Measurements from ENCODE around the gene PPDPF.
A peak's percentile ranks its signal among the peaks of the same experiment; 100 is the strongest.
"Not testable (repeated sequence)": the region's sequence is repeated elsewhere in the genome, so short reads cannot be mapped to it uniquely, and the experiment has no call there.

The PPDPF gene, protein sequence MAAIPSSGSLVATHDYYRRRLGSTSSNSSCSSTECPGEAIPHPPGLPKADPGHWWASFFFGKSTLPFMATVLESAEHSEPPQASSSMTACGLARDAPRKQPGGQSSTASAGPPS

DNA sequence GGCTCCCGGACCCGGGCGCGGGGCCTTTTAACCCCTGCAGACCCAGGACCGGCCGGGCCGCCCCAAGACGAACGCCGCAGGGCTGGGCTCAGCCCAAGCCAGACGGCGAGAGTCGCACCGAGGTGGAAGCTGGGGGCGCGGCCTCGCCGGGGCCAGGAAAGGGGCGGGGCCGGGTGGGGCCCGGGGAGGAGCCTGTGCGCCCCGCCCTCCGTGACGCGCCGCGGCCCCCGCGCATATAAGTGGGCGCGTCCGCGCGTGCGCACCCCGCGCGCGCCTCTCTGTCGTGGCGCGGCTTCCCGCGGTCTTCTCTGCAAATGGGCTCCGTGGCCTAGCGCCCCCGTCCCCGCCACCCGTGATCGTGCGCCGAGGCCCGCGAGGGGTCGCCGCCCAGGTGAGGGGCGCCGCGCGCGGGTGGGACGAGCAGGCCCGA is at the start of gene PPDPF:
Gene PPDPF (plus strand): TSS at position 262 of the 430 bp plus-strand sequence. CDS start 544 bp downstream, outside the sequence.
- DNase-seq, result peak; percentile 49

DNA sequence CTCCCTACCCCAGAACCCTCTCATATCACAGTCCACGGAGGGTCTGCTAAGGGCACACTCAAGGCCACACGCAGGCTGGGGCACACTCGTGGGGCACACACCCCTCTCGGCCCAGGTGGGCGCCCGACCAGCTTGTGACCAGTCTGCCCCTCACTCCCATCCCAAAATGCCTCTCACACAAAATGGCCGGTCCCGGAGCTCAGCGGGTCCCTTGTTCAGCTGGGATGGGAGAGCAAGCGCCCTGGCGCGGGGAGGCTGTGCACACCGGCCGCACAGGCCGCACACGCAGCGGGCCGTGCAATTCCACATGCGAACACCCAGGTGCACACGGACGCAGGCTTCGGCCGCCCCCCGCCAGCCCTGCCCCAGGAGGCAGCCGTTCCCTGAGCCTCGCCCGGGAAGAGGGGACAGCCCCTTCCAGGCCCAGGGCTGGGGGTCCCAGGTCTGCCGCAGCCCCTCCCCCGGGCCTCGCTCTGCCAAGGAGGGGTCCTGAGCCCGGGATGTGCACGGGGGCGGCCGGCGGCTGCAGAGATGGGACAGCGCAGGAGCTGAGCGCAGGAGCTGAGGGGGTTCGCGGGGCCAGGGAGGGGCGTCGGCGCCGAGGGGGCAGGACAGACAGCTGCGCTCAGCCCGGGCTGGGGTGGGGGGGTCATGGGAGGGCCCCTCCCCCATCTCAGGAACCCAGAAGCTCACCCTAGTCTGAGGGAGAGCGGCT is 49.4 kb upstream of the PPDPF start:
- no peak for DNase-seq

DNA sequence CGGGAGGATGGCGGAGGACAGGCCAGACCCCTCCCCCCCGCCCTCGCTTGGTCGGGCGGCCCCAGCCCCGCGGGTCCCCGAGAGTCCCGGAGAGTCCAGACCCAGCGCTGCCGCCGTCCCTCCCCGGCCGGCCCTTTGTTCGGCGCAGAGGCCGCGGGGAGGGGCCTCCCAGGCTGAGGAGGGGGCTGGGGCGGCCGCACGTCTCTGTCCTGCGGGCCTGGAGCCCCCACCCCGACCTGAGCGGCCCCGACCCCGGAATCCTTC is 48.9 kb upstream of the PPDPF start:
- no peak for DNase-seq

DNA sequence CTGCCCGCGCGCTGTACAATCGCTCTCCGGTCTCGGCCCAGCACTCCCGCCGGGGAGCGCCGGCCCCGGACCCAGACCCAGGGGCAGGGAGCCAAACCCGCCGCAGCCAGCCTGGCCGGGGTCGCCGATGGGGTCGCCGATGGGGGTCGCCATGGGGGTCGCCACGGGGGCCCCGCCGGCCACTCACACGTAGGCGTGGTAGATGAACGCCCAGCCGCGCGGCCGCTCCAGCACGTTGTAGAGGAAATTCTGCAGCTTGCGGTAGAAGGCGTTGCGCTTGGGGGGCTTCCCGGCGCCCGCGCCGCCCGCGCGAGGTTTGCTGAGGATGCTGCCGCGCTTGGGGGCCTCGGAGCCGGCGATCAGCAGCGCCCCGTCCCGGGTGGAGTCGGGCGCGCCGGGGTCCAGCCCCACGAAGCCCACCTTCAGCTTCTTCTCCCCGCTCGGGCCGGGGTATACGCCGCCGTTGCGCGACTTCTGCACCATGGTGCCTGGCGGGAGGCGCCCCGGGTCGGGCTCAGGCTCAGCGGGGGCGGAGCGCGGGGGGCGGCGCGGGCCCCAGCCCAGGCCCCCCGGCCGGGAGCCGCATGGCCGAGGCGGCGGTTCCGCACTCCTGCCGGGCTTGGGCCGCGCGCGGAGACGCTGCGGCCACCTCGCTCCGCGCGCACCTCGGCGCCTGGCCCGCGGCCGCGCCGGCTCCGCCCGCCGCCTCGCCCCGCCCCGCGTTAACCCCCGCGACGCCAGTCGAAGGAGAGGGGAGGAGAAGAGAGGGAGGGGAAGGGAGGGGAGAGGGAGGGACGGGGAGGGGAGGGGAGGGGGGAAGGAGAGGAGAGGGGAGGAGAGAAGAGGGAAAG is 48.4 kb upstream of the PPDPF start, which contains the start of gene KCNQ2:
Gene KCNQ2 (minus strand): TSS at position 675 of the 851 bp plus-strand sequence. CDS start 192 bp downstream, at position 483.
- DNase-seq, result no peak

DNA sequence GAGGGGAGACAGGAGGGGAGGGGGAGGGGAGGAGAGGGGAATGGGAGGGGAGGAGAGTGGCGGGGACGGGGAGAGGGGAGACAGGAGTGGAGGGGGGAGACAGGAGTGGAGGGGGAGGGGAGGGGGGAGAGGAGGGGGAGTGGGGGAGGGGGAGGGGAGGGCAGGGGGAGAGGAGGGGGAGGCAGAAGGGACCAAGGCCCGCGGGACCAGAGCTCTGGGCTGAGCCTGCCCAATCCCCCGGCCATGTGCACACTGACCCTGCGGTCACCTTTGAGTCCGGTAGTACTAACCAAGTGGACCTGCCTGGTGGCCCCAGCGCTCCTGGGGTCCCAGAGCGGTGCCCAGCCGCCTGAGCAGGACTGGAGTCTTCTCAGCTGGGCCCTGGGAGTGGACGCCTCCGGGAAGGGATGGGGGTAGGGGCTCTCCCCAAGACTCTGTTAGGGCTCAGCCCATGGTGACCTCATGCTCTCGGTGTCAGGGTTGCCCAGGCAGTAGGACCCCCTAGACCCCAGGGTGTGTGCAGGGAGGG is 47.6 kb upstream of the PPDPF start:
- no peak for DNase-seq

DNA sequence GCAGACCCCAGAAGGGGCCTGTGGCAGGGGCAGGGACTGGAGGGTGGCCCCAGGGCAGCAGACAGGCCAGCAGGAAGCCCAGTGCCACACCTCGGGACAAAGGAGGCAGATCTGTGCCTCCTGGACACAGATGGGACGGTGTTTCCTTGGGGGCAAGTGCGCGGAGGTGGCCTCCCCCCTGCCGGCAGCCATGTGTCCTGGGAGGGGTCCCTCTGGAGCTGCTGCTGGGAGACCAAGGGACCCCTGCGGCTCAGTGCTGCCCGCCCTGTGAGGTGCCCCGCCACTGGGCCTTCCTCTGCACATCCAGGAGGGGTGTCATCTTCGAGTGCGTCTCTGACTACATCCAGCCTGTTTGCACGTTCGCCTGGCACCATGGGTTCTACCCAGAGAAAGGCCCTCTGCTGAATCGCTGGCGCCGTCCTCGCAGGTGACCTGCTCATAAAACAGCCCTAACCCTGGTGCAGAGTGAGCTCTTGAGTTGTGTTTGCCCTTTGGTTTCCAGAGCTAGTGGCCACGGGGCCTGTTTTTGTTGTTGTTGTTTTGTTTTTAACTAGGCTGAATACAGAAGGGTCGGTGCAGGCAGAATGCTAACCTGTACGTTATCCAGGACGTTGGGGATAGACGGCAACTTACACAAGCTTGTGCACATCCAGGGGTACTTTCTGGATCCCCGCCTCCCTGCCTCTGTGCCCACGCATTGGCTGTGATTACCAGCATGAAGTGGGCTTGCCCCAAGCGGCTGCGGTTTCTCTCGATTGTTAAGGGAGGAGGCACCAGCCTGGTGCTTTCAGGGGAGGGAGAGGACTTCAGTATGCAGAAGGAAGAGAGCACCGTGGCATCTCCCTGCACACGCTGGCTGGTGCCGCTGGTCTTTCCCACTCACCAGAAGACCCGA is 46.8 kb upstream of the PPDPF start:
- no peak for DNase-seq

DNA sequence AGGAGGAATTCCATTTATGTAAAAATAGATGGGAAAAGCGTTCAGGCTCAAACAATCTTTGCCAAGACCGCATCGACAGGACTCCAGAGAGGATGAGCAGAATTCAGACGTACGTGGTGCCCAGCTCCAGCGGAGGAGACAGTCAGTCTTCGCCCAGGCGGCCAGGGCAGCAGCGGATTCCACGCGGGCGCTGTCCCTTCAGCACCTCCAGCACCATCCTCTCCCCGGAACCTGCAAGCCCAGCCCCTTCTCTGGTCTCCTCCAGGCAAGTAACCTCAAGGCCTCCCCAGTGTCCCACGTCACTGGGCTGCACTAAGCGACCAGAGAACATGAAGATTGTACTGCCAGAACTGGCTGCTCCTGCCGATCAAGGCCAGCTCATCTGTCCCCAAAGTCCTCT is 45.4 kb upstream of the PPDPF start:
- DNase-seq, result no peak

DNA sequence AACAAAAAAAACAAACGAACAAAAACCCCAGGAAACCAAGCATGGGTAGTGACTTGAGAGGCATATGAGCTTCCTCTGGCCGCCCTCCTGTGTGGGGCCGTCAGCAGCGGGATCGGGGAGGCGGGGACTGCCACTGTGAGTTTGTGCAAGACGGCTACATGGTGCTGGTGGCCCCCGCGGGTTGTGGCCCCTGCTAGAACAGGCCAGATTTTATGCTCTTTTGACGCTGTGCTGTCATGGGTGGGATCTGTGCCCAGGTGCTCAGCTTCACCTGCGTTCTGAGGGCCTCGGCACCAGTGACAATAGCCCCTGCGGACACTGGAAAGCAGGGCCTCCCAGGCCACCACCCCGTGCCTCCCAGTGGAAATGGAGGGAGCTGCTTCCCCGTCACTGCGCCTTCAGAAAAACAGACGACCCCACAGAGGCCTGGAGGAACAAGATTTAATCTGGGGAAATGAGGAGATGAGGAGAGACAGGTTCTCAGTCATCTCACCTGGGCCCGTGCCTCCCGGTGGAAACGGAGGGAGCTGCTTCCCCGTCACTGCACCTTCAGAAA is 43.4 kb upstream of the PPDPF start:
- no peak for DNase-seq

DNA sequence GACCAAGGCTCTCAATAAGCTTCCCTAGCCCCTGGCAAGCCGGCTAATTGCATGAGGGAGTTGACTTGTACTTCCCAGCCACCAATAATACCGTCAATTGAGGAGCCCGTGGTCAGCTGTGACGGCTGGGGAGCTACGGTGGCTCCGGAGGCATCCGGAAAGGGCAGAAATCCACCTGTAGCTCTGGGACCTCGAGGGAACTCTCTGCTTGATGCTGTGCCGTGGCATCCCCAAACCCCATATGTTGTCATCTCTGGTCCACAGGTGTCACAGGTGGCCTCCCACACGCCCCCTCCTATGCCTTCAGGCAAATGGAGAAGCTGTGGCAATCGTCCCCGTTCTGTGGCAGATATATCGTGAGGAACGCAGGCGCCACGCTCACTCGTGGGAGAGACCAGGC is 42.6 kb upstream of the PPDPF start:
- no peak for DNase-seq

DNA sequence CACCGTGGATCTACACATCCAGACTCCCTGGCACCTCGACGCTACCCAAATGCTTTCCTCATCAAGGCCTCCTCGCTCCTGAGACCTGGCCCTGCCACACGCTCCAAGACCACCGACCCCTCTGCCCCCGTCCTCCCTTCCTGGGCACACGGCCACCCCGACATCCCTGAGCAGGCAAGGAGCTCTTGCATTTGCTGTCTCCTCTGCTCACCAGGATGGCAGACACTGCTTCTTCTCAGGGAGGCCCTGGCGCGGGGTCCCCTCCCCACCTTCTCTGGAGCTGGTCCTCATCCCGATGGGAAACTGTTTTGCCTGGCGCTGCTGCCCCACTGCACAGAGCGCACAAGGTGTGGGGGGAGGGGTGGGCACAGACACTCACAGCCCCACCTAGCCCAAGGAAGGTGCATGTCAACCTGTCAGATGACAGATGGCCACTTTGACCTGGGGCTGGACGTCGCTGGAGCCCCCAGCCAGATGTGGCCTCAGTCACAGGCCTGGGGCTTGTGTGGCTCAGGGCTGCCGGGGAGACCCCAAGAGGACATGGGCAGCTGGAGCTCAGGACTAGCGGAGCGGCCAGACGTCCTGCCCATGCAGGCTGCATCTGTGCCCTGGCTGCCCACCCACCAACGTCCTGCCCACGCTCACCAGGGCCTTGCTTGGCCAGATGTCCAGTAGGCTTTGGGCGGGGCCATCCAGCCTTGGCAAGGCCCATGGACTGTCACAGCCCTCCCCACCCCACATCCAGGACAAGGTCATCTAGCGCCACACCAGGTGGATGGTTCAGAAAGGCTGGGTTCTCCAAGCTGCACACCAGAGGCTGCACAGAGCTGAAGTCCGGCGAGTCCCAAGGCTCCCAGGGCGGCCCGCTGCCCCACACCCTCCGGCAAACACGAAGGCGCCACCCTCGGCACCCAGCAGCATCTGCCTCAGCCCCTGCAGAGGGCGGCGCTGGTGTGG is 41.9 kb upstream of the PPDPF start:
- DNase-seq, result no peak

DNA sequence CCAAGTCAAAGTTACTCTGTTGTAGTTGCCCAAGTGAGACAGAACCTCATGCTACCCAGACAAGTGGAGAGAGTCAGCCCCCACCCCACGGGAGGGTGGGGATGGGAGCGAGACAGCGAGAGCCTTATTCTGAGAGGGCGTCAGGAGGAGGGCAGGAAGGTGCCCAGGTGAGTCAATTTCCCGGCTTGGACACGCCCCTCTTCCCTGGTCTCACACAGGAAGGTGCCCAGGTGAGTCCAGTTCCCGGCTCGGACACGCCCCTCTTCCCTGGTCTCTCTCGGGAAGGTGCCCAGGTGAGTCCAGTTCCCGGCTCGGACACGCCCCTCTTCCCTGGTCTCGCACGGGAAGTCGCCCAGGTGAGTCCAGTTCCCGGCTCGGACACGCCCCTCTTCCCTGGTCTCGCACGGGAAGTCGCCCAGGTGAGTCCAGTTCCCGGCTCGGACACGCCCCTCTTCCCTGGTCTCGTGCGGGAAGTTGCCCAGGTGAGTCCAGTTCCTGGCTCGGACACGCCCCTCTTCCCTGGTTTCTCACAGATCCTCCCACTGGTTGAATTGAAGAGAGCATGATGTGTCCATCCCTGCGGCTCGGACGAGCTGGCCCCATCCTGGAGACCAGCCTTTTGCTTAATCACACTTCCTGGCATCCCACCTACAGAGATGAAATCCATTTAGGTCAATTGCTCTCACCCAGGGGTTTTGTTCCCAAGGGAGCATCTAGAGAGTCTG is 40.7 kb upstream of the PPDPF start:
- DNase-seq, result not testable (repeated sequence)

DNA sequence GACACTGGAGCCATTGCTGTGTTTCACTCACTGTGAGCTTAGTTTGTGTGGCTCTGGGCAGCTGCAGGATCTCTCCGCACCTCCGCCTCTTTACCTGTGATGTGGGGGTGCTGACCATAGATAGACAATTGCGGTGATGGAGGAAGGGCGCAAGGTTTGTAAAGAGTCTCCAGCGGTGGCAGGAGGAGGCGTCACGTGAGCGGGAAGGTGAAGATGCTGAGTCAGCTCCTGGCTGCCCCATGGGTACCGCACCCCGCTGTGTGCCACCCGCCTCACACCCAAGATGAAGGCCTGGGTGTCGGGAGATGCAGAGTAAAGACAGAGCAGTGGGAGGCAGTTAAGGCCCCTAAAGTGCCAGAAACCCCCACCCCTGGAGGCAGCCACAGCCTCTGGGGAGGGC is 39.1 kb upstream of the PPDPF start:
- no peak for DNase-seq

DNA sequence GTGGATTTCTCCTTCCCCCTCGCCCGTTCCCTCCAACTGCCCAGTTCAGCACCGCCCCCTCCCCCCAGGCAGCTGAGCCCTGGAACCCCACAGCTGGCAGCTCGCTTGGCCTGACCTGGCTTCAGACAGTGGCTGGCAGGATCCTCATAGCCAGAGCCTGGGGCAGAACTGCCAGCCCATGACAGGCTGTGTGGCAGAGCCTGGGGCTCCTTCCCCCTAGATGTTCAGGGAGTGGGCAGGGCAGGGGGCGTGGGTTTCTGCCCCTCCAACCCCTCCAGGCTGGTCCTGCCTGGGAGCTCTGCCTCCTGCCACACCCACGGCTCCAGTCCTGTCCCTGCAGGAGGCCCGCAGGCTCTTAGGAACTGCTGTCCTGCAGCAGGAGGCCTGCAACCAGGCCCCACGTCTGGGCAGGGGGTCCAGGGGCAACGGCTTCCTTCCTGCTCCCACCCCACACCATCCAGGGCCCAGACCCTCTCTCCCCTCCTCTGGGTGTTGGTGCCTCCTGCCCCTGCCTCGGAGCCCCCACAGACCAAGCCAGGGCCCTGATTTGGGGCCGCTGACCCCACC is 38.5 kb upstream of the PPDPF start:
- no peak for DNase-seq

DNA sequence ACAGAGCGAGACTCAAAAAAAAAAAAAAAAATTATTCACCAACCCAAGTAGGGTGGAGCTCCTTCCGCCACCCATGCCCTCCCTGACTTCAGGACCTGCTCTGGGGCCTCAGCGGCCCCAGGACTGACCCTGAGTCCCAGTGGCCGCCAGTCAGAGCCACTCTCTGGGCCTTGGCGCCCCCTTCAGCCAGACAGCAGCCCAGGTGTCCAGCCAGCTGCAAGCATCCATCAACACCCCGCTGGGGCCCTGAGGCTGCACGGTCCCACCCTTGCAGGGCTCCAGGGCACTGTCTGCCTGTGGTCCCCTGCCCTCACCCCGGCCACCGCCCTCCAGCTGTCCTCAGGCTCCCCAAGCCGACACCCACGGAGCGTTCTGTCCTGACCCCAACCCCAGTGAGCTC is 36.7 kb upstream of the PPDPF start:
- no peak for DNase-seq

DNA sequence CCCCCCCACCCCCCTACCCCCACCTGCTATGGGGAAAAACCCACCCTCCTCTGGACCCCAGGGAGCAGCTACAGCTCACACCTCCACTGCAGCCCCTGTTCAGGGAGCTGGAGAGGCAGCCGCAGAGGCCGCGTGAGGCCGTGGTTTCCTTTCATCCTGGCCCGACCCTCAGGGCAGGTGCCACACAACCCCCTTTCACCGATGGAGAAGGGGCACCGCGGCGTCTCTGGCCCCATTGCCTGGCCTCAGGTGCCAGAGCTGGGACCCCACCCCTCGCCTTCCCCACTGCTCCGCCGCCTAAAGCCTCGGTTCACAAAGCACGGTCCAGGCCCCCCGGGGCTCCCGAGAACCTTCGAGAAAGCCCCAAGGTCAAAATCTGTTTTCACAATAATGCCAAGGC is 36.3 kb upstream of the PPDPF start:
- DNase-seq, result no peak

DNA sequence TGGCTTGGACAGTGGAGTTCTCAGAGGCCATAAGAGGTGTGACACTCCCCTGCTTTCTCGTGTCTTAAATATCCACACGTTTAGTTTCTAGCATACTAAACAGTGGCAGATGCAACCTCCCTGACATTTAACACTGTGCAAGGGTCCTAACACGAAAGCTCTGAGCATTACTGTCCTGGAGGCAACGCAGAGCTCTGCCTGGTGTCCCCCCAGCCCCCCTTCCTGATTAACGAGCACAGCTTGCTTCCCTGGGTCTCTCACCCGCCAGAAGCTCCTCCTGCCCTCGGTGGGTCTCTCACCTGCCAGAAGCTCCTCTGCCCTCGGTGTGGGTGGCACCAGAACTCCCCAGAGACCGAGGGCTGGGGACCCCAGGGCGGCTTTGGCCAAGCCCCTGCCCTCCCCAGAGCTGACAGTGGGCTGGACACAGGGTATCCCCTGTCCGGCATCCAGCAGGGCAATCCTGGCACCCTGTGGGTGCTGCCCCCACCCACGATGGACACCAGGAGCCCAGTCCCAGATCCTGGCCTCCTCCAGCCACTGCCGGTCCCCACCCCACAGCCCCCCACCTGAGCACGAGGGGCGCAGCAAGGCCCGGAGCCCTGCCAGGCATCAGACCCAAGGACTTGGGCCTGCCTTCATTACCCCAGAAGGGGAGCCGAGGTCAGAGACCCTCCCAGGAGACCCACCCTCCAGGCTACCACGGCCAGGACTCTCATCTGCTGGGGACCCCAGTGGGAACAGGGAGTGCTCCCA is 35.7 kb upstream of the PPDPF start:
- no peak for DNase-seq

DNA sequence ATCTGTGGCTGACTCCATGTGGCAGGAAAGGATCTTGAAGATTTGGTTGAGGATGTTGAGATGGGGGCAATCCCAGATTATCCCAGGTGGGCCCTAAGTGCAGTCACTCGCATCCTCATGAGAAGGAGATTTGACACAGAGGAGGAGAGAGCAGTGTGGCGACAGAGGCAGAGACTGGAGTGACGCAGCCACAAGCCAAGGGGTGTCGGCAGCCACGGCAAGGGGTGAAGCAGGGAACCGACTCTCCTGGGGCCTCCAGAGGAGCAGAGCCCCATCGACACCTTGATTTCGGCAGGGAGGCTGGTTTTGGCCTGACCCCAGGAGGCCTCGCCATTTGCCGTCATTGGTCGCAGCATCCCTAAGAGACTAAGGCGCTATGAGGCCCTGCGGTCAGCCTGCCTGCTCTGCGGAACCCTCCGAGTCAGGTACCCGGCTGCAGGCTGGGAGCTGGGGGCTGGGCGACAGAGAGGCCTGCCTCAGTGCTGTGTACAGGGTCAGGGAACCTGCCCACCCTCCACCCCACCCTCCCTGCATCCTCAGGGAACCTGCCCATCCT is 34.2 kb upstream of the PPDPF start:
- DNase-seq, result no peak

DNA sequence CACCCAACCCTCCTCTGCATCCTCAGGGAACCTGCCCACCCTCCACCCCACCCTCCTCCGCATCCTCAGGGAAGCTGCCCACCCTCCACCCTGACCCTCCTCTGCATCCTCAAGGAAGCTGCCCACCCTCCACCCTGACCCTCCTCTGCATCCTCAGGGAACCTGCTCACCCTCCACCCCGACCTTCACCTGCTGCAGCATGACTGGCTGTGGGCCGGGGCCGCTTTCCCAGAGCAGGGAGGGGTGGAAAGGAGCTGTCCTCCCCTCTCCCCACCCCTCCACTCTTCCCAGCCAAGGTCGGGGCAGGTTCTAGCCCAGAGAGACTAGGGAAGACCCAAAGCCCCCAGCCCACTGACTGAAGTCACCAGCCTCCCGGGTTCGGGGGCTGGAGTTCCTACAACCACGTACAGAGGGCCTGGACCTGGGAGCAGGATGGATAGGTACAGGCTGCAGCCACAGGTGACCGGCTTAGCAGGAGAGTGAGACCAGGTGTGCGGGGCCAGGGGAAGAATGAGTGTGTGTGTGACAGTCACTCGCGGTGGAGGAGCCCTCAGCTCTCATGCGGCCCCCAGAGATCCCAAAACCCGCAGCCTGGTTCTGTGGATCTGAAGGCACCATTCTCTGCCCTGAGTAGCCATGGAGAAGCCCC is 33.3 kb upstream of the PPDPF start:
- DNase-seq, result no peak
